ENCODE results near the gene FGA. TPM values are rescaled to one million over a fixed set of nuclear protein-coding genes. Genes with fewer than 3 reads are reported as not detected.

The FGA gene
- total and polyA plus RNA-seq, 2 of the 8 experiments (the other 6 are each of a cell fraction or from before 2014, with no cell fraction given) = not detected

DNA sequence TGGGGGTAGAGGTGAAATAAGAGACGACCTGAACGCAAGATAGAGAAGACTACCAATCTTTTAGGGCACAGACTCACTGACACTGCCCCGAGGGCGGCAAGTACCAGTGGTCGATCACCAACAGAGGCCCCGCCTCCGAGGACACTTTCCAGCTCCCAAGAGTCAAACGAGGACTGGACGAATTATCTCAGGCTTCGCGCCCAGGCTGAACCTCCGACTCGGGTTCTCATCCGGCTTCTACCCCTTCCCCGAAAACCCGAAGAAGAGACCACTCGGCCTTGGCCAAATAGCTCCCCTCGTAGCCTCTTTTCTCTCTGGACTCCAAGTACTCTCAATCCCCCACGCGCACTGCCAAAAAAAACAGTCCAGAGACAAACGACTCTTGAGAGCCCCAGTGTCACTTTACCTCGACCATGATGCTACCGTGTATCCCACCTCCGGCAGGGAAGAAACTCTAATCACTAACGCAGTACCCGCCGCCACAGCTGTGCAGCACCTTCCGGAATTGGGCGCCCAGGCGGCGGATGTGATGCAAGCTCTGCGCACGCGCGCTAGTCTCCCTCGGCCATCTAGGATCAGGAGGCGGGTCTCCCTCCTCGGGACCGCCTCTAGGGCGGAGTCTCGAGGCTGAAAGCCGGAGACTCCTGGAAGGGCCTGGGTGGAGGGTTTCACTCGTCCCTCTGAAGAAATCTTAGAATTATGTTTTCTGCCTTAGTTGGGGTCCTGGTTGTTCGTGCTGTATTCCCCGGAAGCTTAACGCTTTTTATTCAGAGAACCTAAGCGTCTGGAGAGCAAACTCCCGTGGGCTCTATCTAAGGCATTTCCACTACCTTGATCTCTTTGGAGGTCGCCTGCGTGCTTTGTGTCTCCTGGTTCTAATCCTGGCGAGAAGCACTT, 40.4 kb downstream of the FGA start, which contains the start of gene PLRG1 (continued):
- TF ChIP-seq BRCA1 (IDR thresholded peaks at IDR 0.05; ENCODE audit: low read depth, low read length) (no peak), FOSL1 (IDR thresholded peaks at IDR 0.05; ENCODE audit: insufficient read depth, low read depth, low read length) (no peak), NANOG (IDR thresholded peaks at IDR 0.05; ENCODE audit: insufficient read depth, low read depth, low read length, poor library complexity, severe bottlenecking) (no peak), SP2 (IDR thresholded peaks at IDR 0.05; ENCODE audit: low read length) (no peak), SRF (IDR thresholded peaks at IDR 0.05; ENCODE audit: low read depth, low read length) (no peak), SIN3A (conservative IDR thresholded peaks at IDR 0.05 in 1 of 2, IDR thresholded peaks at IDR 0.05 in 1 of 2; ENCODE audit: low read depth in 1 of 2, low read length in 2 of 2) (peak; percentile 55 to 83; a peak in 2 of 4 replicates), POLR2AphosphoS5 (IDR thresholded peaks at IDR 0.05; ENCODE audit: low read depth, low read length) (peak; percentile 83), TCF12 (IDR thresholded peaks at IDR 0.05; ENCODE audit: low read depth, low read length) (no peak), HDAC6 (IDR thresholded peaks at IDR 0.05; ENCODE audit: low read depth, low read length) (no peak), MAX (IDR thresholded peaks at IDR 0.05) (peak; percentile 13; the same call in 1 of the 2 replicates), JUND (IDR thresholded peaks at IDR 0.05; ENCODE audit: low read length) (no peak), GTF2F1 (IDR thresholded peaks at IDR 0.05; ENCODE audit: borderline replicate concordance, low read depth, low read length) (no peak), BACH1 (IDR thresholded peaks at IDR 0.05; ENCODE audit: low read length) (no peak), CEBPB (IDR thresholded peaks at IDR 0.05; ENCODE audit: low read depth, low read length) (peak; percentile 92), RBBP5 (IDR thresholded peaks at IDR 0.05; ENCODE audit: borderline replicate concordance, low read depth, low read length) (0 out of 2 replicates have a peak, but pooled peaks have one; percentile 75), BCL11A (IDR thresholded peaks at IDR 0.05; ENCODE audit: low read depth in 2 of 2, low read length in 2 of 2) (no peak), SIX5 (IDR thresholded peaks at IDR 0.05; ENCODE audit: low read depth, low read length) (no peak), KDM5A (IDR thresholded peaks at IDR 0.05; ENCODE audit: low read length) (no peak), CHD2 (IDR thresholded peaks at IDR 0.05; ENCODE audit: low read length) (no peak)
- TF ChIP-seq, protein P1, sequence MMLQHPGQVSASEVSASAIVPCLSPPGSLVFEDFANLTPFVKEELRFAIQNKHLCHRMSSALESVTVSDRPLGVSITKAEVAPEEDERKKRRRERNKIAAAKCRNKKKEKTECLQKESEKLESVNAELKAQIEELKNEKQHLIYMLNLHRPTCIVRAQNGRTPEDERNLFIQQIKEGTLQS (IDR thresholded peaks at IDR 0.05; ENCODE audit: insufficient read depth, low read depth, low read length) = 0 out of 2 replicates have a peak, but pooled peaks have one; percentile 35
- TF ChIP-seq, protein P2, sequence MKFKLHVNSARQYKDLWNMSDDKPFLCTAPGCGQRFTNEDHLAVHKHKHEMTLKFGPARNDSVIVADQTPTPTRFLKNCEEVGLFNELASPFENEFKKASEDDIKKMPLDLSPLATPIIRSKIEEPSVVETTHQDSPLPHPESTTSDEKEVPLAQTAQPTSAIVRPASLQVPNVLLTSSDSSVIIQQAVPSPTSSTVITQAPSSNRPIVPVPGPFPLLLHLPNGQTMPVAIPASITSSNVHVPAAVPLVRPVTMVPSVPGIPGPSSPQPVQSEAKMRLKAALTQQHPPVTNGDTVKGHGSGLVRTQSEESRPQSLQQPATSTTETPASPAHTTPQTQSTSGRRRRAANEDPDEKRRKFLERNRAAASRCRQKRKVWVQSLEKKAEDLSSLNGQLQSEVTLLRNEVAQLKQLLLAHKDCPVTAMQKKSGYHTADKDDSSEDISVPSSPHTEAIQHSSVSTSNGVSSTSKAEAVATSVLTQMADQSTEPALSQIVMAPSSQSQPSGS (IDR thresholded peaks at IDR 0.05; ENCODE audit: low read length) = no peak

Measured in H1 (cell line).